K562 (cell line): ENCODE data around the gene MARCHF9. TPM values are rescaled to one million over a fixed set of nuclear protein-coding genes. Genes with fewer than 3 reads are reported as not detected.
A peak's percentile ranks its signal among the peaks of the same experiment; 100 is the strongest.

ENCODE experiments used
- CSDE1 ChIP-seq, 2 experiments: fragments of 450-650 bp; IDR thresholded peaks; 2 replicates each; pipeline ENCODE4 v1.6.1; 2016; ENCODE audit warnings: mild to moderate bottlenecking in 1 of 2
- DDX20 ChIP-seq: fragments of 450-650 bp; IDR thresholded peaks from 2 replicates; pipeline ENCODE4 v1.6.1; 2016; ENCODE audit warnings: missing genetic modification characterization, low read depth, mild to moderate bottlenecking, missing compliant biosample characterization, moderate library complexity
- DPF2 ChIP-seq: fragments of 450-650 bp; IDR thresholded peaks from 2 replicates; pipeline ENCODE4 v1.6.1; 2016
- FOSL1 ChIP-seq: fragments of 200-800 bp; sonication (Bioruptor generic); conservative IDR thresholded peaks from 2 replicates; pipeline ENCODE4 v1.6.1; 2016; ENCODE audit warnings: missing genetic modification characterization, missing compliant biosample characterization
- GTF2A2 ChIP-seq: IDR thresholded peaks from 2 replicates; pipeline ENCODE4 v1.6.1; 2016; ENCODE audit warnings: mild to moderate bottlenecking, missing genetic modification characterization, missing compliant biosample characterization
- GTF2F1 ChIP-seq: IDR thresholded peaks from 2 replicates; pipeline ENCODE4 v1.6.1; 2011; ENCODE audit warnings: low read depth, low read length, improper control_type of control experiment
- HDAC1 ChIP-seq, 2 experiments: fragments of 450-650 bp; IDR thresholded peaks; 2 replicates each; pipeline ENCODE4 v1.6.1; 2016 to 2017; ENCODE audit warnings: inconsistent platforms in 1 of 2, mild to moderate bottlenecking in 1 of 2, moderate library complexity in 1 of 2
- POU5F1 ChIP-seq: fragments of 150-350 bp; IDR thresholded peaks from 2 replicates; pipeline ENCODE4 v1.6.1; 2014; ENCODE audit warnings: borderline replicate concordance, low read length, low read depth, mild to moderate bottlenecking; ENCODE audit not compliant: partially characterized antibody
- RB1 ChIP-seq: fragments of 450-650 bp; IDR thresholded peaks from 2 replicates; pipeline ENCODE4 v1.6.1; 2017; ENCODE audit warnings: low read depth, mild to moderate bottlenecking
- RFX1 ChIP-seq: fragments of 450-650 bp; IDR thresholded peaks from 2 replicates; pipeline ENCODE4 v1.6.1; 2016; ENCODE audit warnings: mild to moderate bottlenecking, moderate library complexity
- SRF ChIP-seq, 2 experiments: fragments of 250-450, 450-650 bp in 1 of 2; sonication (Bioruptor Pico) in 1 of 2; sonication (generic) in 1 of 2; formaldehyde crosslinking; IDR thresholded peaks; 2 replicates each; pipeline versions ENCODE4 v1.5.0 to v1.5.1; 2020 to 2022; ENCODE audit warnings: mild to moderate bottlenecking in 1 of 2, missing genetic modification reagents in 1 of 2
- TBL1XR1 ChIP-seq, 2 experiments: IDR thresholded peaks; 2 replicates each; pipeline ENCODE4 v1.6.1; 2012; ENCODE audit warnings: improper control_type of control experiment in 2 of 2, low read length in 2 of 2, mild to moderate bottlenecking in 1 of 2
- TOE1 ChIP-seq, 2 experiments: fragments of 450-650 bp in 1 of 2; sonication (generic) in 1 of 2; formaldehyde crosslinking in 1 of 2; IDR thresholded peaks; 2 replicates each; pipeline versions ENCODE4 v1.7.1 to v1.8.0; 2016 to 2022; ENCODE audit warnings: borderline replicate concordance in 2 of 2, mild to moderate bottlenecking in 2 of 2, antibody characterized with exemption in 1 of 2, inconsistent platforms in 1 of 2, low read depth in 1 of 2, missing genetic modification reagents in 1 of 2, moderate library complexity in 1 of 2
- XRCC3 ChIP-seq: fragments of 450-650 bp; IDR thresholded peaks from 2 replicates; pipeline ENCODE4 v1.6.1; 2017; ENCODE audit warnings: mild to moderate bottlenecking, moderate library complexity
- YY1 ChIP-seq, 3 experiments: IDR thresholded peaks; 2 replicates each; pipeline ENCODE4 v1.6.1; 2011; ENCODE audit warnings: low read length in 2 of 3, mild to moderate bottlenecking in 2 of 3, moderate library complexity in 2 of 3, borderline replicate concordance in 1 of 3, control low read depth in 1 of 3, low read depth in 1 of 3; ENCODE audit not compliant: insufficient read depth in 3 of 3, insufficient replicate concordance in 2 of 3, control insufficient read depth in 1 of 3, insufficient read length in 1 of 3; ENCODE audit errors: extremely low read depth in 1 of 3
- ZNF76 ChIP-seq: fragments of 250-450 bp; sonication (Bioruptor Pico); IDR thresholded peaks from 2 replicates; pipeline ENCODE4 v1.4.0; 2020; ENCODE audit warnings: mild to moderate bottlenecking, moderate library complexity, borderline replicate concordance
- ZZZ3 ChIP-seq: fragments of 450-650 bp; IDR thresholded peaks from 2 replicates; pipeline ENCODE4 v1.6.1; 2016; ENCODE audit warnings: antibody characterized with exemption, mild to moderate bottlenecking, moderate library complexity
- polyA plus RNA-seq, 8 experiments: library from polyadenylated mRNA; depleted of rRNA in 4 of 8; stranded (reverse) in 5 of 8; unstranded in 3 of 8; fragments of >200 nt; fragmentation: Nextera tagmentation in 2 of 8; fragmentation: Illumina TruSeq in 1 of 8; extraction: Ambion mirVana in 2 of 8; extraction: Trizol in 1 of 8; gene quantifications; 2 replicates each; pipeline versions ENCODE4 v1.2.1 to v1.2.3, GENCODE V29; 2011 to 2014; ENCODE audit warnings: inconsistent platforms in 1 of 8, missing spikeins in 1 of 8
- total RNA-seq, 7 experiments: library from RNA; depleted of rRNA in 6 of 7; stranded (reverse); fragments of >200 nt in 6 of 7; fragmentation: Illumina TruSeq in 2 of 7; extraction: Trizol in 2 of 7; gene quantifications; 2 replicates each; pipeline versions ENCODE4 v1.2.1 to v1.2.3, GENCODE V29; 2011 to 2021; ENCODE audit warnings: low replicate concordance in 1 of 7
- TF ChIP-seq, protein P1 (sequence below): fragments of 450-650 bp; IDR thresholded peaks from 2 replicates; pipeline ENCODE4 v1.6.1; 2014; ENCODE audit warnings: low read depth, mild to moderate bottlenecking, moderate library complexity, borderline replicate concordance
- TF ChIP-seq, protein P2 (sequence below): sonication (generic); formaldehyde crosslinking; IDR thresholded peaks from 2 replicates; pipeline ENCODE4 v1.8.0; 2022; ENCODE audit warnings: mild to moderate bottlenecking, missing genetic modification reagents
- TF ChIP-seq, protein P3 (sequence below): fragments of 450-650 bp; formaldehyde crosslinking; IDR thresholded peaks from 2 replicates; pipeline ENCODE4 v1.4.0; 2022; ENCODE audit warnings: mild to moderate bottlenecking, moderate library complexity

MARCHF9 gene
- total and polyA plus RNA-seq, 9 of the 15 experiments (the other 6 are each of a cell fraction or from before 2014, with no cell fraction given), result 0.80 to 12.4 (median 6.2) TPM

DNA sequence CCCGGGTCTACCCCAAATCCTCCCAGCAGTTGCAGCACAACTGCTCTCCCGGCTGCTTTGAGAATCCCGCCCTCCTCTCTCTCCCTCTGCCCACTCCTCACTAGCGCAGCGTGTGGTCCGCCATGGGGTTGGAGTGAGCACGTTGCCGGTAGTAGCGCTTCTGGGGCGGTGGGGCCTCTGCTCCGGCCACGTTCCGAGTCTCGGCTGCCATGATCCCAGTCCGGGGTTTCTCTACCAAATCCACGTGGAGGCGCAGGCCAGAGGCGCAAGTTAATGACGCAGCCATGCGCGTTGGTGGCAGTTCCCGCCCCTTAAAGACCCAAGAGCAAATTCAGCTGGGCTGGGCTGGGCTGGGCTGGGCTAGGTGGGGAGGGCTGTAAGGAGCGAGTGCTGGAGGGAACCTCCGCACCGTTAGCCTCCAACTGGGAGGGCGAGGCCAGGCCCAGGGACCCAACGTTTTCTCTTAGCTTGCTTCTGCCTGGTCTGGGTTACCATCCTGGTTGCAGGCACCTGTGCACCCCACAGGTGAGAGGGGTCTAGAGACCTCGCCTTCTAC lies 17.0 kb downstream of the MARCHF9 start, which contains the start of gene METTL1 (continued):
- TF ChIP-seq FOSL1 (tag) (peak; percentile 44; the same call in 1 of the 2 replicates), DDX20 (tag) (no peak), RB1 (peak; percentile 83), ZNF76 (no peak), SRF (CRISPR knock-in tag; IDR thresholded peaks at IDR 0.05) (no peak), GTF2F1 (peak; percentile 66), RFX1 (no peak), GTF2A2 (tag) (no peak), CSDE1 (IDR thresholded peaks at IDR 0.05) (peak in 1 of 2 experiments; percentile 77; a peak in 2 of 4 replicates), TBL1XR1 (IDR thresholded peaks at IDR 0.05; ENCODE audit: low read length in 2 of 2) (peak in 1 of 2 experiments; percentile 49; a peak in 1 of 4 replicates), DPF2 (peak; percentile 47; the same call in 1 of the 2 replicates), TOE1 (IDR thresholded peaks at IDR 0.05; ENCODE audit: borderline replicate concordance) (peak; percentile 92), TOE1 (CRISPR knock-in tag; IDR thresholded peaks at IDR 0.05; ENCODE audit: borderline replicate concordance, low read depth) (no peak; the same call in 1 of the 2 replicates), ZZZ3 (peak; percentile 73; the same call in 1 of the 2 replicates), POU5F1 (peak; percentile 30), XRCC3 (no peak), YY1 (IDR thresholded peaks at IDR 0.05; ENCODE audit: borderline replicate concordance in 1 of 3, control insufficient read depth in 1 of 3, extremely low read depth in 1 of 3, insufficient read depth in 3 of 3, insufficient read length in 1 of 3, insufficient replicate concordance in 2 of 3, low read depth in 1 of 3, low read length in 2 of 3) (peak; percentile 76 to 92 (median 88)), HDAC1 (IDR thresholded peaks at IDR 0.05) (peak; percentile 98 to 100; a peak in 3 of 4 replicates)
- TF ChIP-seq, protein P1, sequence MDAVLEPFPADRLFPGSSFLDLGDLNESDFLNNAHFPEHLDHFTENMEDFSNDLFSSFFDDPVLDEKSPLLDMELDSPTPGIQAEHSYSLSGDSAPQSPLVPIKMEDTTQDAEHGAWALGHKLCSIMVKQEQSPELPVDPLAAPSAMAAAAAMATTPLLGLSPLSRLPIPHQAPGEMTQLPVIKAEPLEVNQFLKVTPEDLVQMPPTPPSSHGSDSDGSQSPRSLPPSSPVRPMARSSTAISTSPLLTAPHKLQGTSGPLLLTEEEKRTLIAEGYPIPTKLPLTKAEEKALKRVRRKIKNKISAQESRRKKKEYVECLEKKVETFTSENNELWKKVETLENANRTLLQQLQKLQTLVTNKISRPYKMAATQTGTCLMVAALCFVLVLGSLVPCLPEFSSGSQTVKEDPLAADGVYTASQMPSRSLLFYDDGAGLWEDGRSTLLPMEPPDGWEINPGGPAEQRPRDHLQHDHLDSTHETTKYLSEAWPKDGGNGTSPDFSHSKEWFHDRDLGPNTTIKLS, result peak; percentile 99
- TF ChIP-seq, protein P2, sequence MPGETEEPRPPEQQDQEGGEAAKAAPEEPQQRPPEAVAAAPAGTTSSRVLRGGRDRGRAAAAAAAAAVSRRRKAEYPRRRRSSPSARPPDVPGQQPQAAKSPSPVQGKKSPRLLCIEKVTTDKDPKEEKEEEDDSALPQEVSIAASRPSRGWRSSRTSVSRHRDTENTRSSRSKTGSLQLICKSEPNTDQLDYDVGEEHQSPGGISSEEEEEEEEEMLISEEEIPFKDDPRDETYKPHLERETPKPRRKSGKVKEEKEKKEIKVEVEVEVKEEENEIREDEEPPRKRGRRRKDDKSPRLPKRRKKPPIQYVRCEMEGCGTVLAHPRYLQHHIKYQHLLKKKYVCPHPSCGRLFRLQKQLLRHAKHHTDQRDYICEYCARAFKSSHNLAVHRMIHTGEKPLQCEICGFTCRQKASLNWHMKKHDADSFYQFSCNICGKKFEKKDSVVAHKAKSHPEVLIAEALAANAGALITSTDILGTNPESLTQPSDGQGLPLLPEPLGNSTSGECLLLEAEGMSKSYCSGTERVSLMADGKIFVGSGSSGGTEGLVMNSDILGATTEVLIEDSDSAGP (CRISPR knock-in tag), result peak; percentile 97
- TF ChIP-seq, protein P3, sequence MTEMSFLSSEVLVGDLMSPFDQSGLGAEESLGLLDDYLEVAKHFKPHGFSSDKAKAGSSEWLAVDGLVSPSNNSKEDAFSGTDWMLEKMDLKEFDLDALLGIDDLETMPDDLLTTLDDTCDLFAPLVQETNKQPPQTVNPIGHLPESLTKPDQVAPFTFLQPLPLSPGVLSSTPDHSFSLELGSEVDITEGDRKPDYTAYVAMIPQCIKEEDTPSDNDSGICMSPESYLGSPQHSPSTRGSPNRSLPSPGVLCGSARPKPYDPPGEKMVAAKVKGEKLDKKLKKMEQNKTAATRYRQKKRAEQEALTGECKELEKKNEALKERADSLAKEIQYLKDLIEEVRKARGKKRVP, result 0 out of 2 replicates have a peak, but pooled peaks have one; percentile 10
